Gastrocnemius medialis (tissue), 4 donors: ENCODE results near the gene ADGRD1.

ENCODE experiments used
- POLR2A ChIP-seq, 2 donors: fragments of 450-650 bp; IDR thresholded peaks; one replicate each; pipeline ENCODE4 v1.6.1; 2017; ENCODE audit warnings: antibody characterized with exemption in 2 of 2, mild to moderate bottlenecking in 2 of 2, moderate library complexity in 2 of 2
- TF ChIP-seq, protein P1 (sequence below), 5 experiments: fragments of 450-650 bp in 3 of 5; fragments of 200-600 bp in 2 of 5; sonication (generic) in 2 of 5; IDR thresholded peaks in 4 of 5; conservative IDR thresholded peaks in 1 of 5; 1 replicate in 4 of 5; 2 replicates in 1 of 5; pipeline ENCODE4 v1.5.1; 2016 to 2019; ENCODE audit warnings: antibody characterized with exemption in 5 of 5, mild to moderate bottlenecking in 3 of 5, moderate library complexity in 3 of 5

GRCh38 chr12:130911193-130911592 lies 42.5 kb upstream of the ADGRD1 start:
- TF ChIP-seq, protein P1, sequence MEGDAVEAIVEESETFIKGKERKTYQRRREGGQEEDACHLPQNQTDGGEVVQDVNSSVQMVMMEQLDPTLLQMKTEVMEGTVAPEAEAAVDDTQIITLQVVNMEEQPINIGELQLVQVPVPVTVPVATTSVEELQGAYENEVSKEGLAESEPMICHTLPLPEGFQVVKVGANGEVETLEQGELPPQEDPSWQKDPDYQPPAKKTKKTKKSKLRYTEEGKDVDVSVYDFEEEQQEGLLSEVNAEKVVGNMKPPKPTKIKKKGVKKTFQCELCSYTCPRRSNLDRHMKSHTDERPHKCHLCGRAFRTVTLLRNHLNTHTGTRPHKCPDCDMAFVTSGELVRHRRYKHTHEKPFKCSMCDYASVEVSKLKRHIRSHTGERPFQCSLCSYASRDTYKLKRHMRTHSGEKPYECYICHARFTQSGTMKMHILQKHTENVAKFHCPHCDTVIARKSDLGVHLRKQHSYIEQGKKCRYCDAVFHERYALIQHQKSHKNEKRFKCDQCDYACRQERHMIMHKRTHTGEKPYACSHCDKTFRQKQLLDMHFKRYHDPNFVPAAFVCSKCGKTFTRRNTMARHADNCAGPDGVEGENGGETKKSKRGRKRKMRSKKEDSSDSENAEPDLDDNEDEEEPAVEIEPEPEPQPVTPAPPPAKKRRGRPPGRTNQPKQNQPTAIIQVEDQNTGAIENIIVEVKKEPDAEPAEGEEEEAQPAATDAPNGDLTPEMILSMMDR (IDR thresholded peaks at IDR 0.05 in 4 of 5, conservative IDR thresholded peaks at IDR 0.05 in 1 of 5) = no peak
- TF ChIP-seq POLR2A (IDR thresholded peaks at IDR 0.05) = no peak
